ENCODE data around the gene PLXNA4. TPM values are rescaled to one million over a fixed set of nuclear protein-coding genes. Genes with fewer than 3 reads are reported as not detected.
A peak's percentile ranks its signal among the peaks of the same experiment; 100 is the strongest.

PLXNA4 gene
- total RNA-seq, 2 donors from 2014 or later = 2.1 to 8.2 TPM

DNA sequence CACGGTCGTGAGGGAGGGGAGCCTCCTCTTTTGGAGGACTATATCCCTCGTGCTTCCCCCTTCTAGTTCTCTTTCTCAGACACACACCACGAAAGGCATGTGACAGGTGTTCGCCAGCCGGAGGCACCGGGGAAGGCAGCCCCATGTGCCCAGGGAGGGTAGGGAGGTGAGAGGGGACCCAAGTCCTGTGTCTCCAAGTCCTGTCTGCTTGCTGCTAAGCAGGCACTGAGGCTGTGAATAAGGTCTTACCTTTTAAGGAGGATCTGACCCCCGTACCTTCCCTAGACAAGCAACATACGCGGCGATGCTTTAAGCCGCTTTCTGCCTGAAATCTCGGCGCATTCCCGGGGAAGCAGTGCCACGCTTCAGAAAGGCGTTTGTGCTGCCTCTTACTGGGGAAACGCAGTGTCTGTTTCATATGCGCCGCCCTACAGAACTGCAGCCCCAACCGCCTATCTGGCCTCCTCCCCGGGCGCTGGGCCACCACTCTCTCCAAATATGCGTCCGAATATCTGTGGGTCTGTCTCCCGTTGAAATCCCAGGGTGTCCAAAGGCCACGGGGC lies 770 bp downstream of the PLXNA4 start:
- peaks cover 0 to 30% of the 10 kb centered on the region in 2 donors for H3K27me3 ChIP-seq
- no peaks in the 10 kb centered on the region for H3K9me3 ChIP-seq
- no peak overlapping the region for H3K4me3 ChIP-seq
- intact Hi-C loops (cut with DNase I) = loop anchor here (5.0 kb wide), 2 partner anchors 258 to 628 kb away; no protein-coding TSS in a partner anchor
- peaks cover 17% of the 10 kb centered on the region for H3K4me1 ChIP-seq
- no peaks in the 10 kb centered on the region for H3K36me3 ChIP-seq (replicated peaks in 1 of 2; ENCODE audit: insufficient read depth in 1 of 2, low read depth in 2 of 2)
- TF ChIP-seq POLR2A (IDR thresholded peaks at IDR 0.05) = no peak
- TF ChIP-seq, protein P1, sequence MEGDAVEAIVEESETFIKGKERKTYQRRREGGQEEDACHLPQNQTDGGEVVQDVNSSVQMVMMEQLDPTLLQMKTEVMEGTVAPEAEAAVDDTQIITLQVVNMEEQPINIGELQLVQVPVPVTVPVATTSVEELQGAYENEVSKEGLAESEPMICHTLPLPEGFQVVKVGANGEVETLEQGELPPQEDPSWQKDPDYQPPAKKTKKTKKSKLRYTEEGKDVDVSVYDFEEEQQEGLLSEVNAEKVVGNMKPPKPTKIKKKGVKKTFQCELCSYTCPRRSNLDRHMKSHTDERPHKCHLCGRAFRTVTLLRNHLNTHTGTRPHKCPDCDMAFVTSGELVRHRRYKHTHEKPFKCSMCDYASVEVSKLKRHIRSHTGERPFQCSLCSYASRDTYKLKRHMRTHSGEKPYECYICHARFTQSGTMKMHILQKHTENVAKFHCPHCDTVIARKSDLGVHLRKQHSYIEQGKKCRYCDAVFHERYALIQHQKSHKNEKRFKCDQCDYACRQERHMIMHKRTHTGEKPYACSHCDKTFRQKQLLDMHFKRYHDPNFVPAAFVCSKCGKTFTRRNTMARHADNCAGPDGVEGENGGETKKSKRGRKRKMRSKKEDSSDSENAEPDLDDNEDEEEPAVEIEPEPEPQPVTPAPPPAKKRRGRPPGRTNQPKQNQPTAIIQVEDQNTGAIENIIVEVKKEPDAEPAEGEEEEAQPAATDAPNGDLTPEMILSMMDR (IDR thresholded peaks at IDR 0.05) = no peak
- ATAC-seq (peak; percentile 39), DNase-seq (peak; percentile 15 to 42 (median 20))
- H3K27ac ChIP-seq = no peak overlapping the region
- 0% methylated on average over 6 to 27 of the region's 27 CpGs for WGBS, 2 donors

DNA sequence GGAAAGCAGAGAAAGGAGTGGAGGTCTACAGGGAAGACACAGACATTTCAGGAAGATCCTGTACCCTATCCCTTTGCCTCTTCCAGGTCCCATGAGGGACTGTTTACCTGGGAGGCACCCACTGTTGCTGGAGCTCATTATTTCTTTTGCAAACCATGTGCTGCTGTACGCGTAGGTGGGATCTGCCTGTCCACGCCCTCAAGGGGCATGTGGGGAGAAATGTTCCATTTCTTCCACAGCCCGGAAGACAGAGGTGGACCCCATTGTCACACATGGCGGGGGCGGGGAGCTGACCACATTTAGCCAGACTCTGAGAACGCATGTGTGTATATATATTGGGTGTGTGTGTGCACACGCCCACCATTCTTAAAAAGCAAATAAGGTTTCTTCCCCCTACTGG lies 2.0 kb downstream of the PLXNA4 start:
- ATAC-seq (no peak), DNase-seq (no peak)
- Histone ChIP-seq H3K27ac (no peak overlapping the region), H3K4me1 (peaks cover 17% of the 10 kb centered on the region), H3K9me3 (no peaks in the 10 kb centered on the region), H3K36me3 (replicated peaks in 1 of 2; ENCODE audit: insufficient read depth in 1 of 2, low read depth in 2 of 2) (no peaks in the 10 kb centered on the region), H3K27me3 (peaks cover 0 to 30% of the 10 kb centered on the region in 2 donors), H3K4me3 (no peak overlapping the region)
- intact Hi-C loops (cut with DNase I) = no loop called here
- WGBS, 2 donors = 20% methylated on average over 8 of the region's 8 CpGs
- no peak for TF ChIP-seq POLR2A (IDR thresholded peaks at IDR 0.05)
- TF ChIP-seq, protein P1 (IDR thresholded peaks at IDR 0.05) = no peak

DNA sequence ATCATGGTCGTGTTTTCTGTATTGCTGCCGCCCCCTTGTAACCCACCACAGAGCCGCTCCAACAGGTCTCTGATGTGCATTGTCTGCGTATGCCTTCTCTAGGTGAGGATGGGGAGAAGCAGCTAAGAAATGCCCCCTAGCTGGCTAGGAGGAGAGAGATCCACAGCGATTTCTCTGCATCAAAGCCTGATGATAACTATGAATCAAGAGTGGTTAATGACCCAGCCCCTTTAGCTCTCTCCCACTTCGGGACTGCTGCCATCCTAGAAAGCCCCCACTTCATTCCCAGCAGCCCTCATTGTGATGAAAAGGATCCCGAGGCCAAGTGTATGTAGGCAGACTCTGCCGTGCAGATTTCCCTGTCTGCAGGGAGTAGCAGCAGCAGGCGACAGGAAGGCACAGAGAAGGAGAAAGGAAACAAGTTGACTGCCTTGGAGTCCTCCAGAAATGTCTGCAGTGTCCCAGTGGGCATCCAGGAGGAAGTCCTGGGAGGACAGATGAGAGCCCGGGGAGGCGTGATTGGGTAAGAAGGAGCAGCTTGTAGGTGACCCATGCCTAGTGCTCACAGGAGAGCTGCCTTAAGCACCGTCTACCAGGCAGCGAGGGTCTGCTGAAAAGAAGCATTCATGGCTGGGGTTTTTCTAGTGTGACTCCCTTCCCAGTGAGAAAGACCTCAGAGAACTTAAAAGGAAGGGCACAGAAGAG lies 2.9 kb downstream of the PLXNA4 start:
- intact Hi-C loops (cut with DNase I) = no loop called here
- Histone ChIP-seq H3K9me3 (no peaks in the 10 kb centered on the region), H3K4me1 (peaks cover 17% of the 10 kb centered on the region), H3K27me3 (peaks cover 0 to 30% of the 10 kb centered on the region in 2 donors), H3K36me3 (replicated peaks in 1 of 2; ENCODE audit: insufficient read depth in 1 of 2, low read depth in 2 of 2) (no peaks in the 10 kb centered on the region), H3K4me3 (no peak overlapping the region), H3K27ac (no peak overlapping the region)
- ATAC-seq (no peak), DNase-seq (no peak)
- 6 to 8% methylated on average over 12 to 13 of the region's 13 CpGs for WGBS, 2 donors
- TF ChIP-seq, protein P1 (IDR thresholded peaks at IDR 0.05) = no peak
- TF ChIP-seq POLR2A (IDR thresholded peaks at IDR 0.05) = no peak

DNA sequence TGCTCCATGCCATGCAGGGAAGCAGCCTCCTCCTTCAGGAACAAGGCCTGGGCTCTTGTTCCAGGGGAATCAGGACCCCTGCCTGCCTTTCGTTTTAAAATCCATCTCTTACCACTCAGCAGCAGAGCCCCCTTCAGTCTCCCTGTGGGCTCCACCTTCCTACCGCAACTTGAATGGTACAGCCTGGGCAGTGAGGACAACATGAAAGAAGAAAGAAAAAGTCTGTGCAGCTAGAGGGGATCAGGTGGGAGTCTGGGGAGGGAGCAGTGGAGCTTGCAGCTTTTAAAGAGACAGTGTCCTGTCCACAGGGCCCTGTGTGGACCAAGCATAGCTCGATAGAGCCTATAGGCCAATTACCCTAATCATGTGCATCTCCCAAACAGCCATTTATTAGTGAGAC lies 3.7 kb downstream of the PLXNA4 start:
- H3K4me1 ChIP-seq = peaks cover 17% of the 10 kb centered on the region
- H3K36me3 ChIP-seq (replicated peaks in 1 of 2; ENCODE audit: insufficient read depth in 1 of 2, low read depth in 2 of 2) = no peaks in the 10 kb centered on the region
- no peak overlapping the region for H3K4me3 ChIP-seq
- ATAC-seq (no peak), DNase-seq (no peak)
- TF ChIP-seq POLR2A (IDR thresholded peaks at IDR 0.05) = no peak
- TF ChIP-seq, protein P1 (IDR thresholded peaks at IDR 0.05) = no peak
- H3K27ac ChIP-seq = no peak overlapping the region
- peaks cover 0 to 30% of the 10 kb centered on the region in 2 donors for H3K27me3 ChIP-seq
- intact Hi-C loops (cut with DNase I) = no loop called here
- 11 to 28% methylated on average over 3 of the region's 3 CpGs for WGBS, 2 donors
- H3K9me3 ChIP-seq = no peaks in the 10 kb centered on the region

Measured in body of pancreas (tissue), 4 donors.